H1 (cell line): ENCODE results near the gene DRP2.

Source experiments
- CBX8 ChIP-seq: fragments of 300-800, 300-1000 bp; sonication (generic); IDR thresholded peaks from 2 replicates; pipeline ENCODE4 v1.7.1; 2016; ENCODE audit warnings: low read depth, low read length, borderline replicate concordance
- CEBPB ChIP-seq: IDR thresholded peaks from 2 replicates; pipeline ENCODE4 v1.6.1; 2012; ENCODE audit warnings: low read depth, low read length
- HDAC6 ChIP-seq: IDR thresholded peaks from one replicate; pipeline ENCODE4 v1.7.1; 2012; ENCODE audit warnings: low read depth, mild to moderate bottlenecking, inconsistent platforms, low read length, moderate library complexity
- POLR2AphosphoS5 ChIP-seq: IDR thresholded peaks from 2 replicates; pipeline ENCODE4 v1.6.1; 2011; ENCODE audit warnings: low read depth, low read length
- RFX5 ChIP-seq: IDR thresholded peaks from 2 replicates; pipeline ENCODE4 v1.6.1; 2011; ENCODE audit warnings: low read depth, low read length, improper control_type of control experiment, borderline replicate concordance
- YY1 ChIP-seq: IDR thresholded peaks from 2 replicates; pipeline ENCODE4 v1.6.1; 2011; ENCODE audit warnings: low read depth, mild to moderate bottlenecking, low read length
- TF ChIP-seq, protein P1 (sequence below), 3 experiments: IDR thresholded peaks; 1 replicate in 2 of 3; 2 replicates in 1 of 3; pipeline versions ENCODE4 v1.5.1 to v1.6.1; 2011; ENCODE audit warnings: low read length in 3 of 3, mild to moderate bottlenecking in 3 of 3, inconsistent platforms in 2 of 3, low read depth in 1 of 3, moderate library complexity in 1 of 3; ENCODE audit not compliant: insufficient read depth in 1 of 3; ENCODE audit errors: control extremely low read depth in 1 of 3

- TF ChIP-seq CEBPB: no peak
- no peak for TF ChIP-seq HDAC6
- TF ChIP-seq, protein P1, sequence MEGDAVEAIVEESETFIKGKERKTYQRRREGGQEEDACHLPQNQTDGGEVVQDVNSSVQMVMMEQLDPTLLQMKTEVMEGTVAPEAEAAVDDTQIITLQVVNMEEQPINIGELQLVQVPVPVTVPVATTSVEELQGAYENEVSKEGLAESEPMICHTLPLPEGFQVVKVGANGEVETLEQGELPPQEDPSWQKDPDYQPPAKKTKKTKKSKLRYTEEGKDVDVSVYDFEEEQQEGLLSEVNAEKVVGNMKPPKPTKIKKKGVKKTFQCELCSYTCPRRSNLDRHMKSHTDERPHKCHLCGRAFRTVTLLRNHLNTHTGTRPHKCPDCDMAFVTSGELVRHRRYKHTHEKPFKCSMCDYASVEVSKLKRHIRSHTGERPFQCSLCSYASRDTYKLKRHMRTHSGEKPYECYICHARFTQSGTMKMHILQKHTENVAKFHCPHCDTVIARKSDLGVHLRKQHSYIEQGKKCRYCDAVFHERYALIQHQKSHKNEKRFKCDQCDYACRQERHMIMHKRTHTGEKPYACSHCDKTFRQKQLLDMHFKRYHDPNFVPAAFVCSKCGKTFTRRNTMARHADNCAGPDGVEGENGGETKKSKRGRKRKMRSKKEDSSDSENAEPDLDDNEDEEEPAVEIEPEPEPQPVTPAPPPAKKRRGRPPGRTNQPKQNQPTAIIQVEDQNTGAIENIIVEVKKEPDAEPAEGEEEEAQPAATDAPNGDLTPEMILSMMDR (IDR thresholded peaks at IDR 0.05; ENCODE audit: control extremely low read depth in 1 of 3, insufficient read depth in 1 of 3, low read depth in 1 of 3, low read length in 3 of 3): no peak
- TF ChIP-seq RFX5: no peak
- no peak for TF ChIP-seq YY1
- TF ChIP-seq POLR2AphosphoS5: no peak
- TF ChIP-seq CBX8: no peak
These were observed at the start of gene DRP2 for GRCh38 chrX:101219116-101219863.
